Body of pancreas (tissue), 4 donors: ENCODE data around the gene PCDHGC4.

Experiments
- CTCF ChIP-seq, 7 experiments: fragments of 450-650 bp in 4 of 7; fragments of 200-600 bp in 3 of 7; sonication (generic) in 3 of 7; IDR thresholded peaks; one replicate each; pipeline ENCODE4 v1.5.1; 2016 to 2019; ENCODE audit warnings: antibody characterized with exemption in 7 of 7
- POLR2A ChIP-seq, 3 donors: fragments of 450-650 bp; IDR thresholded peaks; one replicate each; pipeline ENCODE4 v1.6.1; 2016; ENCODE audit warnings: antibody characterized with exemption in 3 of 3, mild to moderate bottlenecking in 2 of 3

GRCh38 chr5:141488591-141489561 is 4.0 kb downstream of the PCDHGC4 start, which contains the start of gene PCDHGC5:
- TF ChIP-seq CTCF (IDR thresholded peaks at IDR 0.05) (no peak), POLR2A (IDR thresholded peaks at IDR 0.05) (no peak)
